Activated T-cell treated with anti-CD3 and anti-CD28 coated beads for 1 hour (primary cell): Measurements from ENCODE around the gene AVPR2.

ENCODE experiments used
- DNase-seq: peaks from one replicate; pipeline ENCODE4 v3.0.0-alpha.2; 2020; ENCODE audit warnings: low read depth

Gene AVPR2

DNA sequence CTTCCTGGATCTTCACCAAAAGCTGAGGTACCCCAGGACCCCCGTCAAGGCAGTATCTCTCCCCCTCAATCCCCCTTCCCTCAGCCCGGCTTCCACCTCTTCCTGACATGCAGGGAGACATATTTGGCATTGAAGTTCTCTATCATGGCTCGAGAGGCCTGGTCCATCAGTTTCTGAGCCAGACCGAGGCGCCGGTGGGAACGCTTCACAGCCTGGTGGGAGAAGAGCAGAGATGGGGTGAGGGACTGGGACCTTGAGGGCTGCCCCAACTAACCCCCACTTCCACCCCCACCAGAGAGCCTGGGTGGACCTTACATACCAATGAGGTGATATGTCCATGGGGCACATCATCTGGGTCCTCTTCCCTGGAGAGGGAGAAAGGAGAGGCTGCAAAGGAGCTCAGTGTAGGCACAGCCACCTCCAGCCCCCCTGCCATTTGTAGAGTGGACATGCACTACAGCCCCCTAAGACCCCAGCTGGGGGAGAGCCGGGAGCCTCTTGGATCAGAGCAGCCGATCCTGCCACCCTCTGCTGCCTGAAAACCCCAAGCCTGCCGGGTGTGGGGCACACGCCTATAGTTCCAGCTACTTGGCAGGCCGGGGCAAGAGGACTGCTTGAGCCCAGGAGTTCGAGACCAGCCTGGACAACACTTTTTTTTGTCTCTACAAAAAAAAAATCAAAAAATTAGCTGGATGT lies 27.9 kb downstream of the AVPR2 start:
- no peak for DNase-seq

DNA sequence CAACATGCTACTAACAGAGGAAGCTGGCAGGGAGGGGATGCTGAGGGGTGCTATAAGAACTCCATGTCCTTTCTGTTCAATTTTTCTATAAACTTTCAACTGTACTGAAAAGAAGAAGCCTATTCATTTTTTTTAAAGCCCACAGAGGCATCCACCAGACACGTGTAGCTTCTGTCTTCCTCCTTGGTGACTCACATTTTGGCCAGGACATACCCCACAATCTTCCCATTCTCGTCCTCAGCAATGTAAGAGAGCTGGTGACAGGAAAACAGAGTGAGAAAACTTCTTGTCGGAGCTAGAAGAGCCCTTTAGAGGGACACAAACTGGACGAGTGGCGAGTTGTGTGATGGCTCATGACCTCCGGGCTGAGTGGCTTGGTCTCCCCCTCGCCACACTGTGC lies 29.3 kb downstream of the AVPR2 start:
- DNase-seq = no peak

DNA sequence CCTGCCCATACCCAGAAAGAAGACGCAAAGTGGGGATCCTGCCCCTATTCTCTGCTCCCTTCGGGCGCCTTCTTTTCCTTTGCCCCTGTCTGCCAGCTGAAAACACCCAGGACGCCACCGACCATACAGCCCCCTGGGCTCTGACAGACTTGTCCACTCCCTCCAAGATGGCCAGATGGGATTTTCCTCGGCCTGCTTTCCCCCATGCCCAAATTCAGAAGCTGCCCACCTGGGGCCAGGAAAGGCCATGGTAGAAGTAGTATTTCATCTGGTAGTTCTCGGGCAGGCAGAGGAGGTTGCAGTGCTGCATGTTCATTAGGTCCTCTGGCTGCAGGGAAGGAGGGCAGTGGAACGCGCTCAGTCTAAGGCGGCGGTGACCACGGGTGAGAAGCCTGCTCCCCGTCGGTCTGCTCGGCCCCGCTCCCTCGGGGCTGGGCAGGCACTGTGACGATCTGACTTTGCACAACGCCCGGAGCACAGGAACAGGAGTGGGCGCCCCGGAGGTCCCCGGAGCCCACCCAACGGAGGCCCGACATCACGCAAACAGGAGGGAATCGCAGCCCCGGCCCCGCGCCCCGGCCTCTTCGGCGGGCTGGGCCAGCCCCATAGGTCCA lies 29.8 kb downstream of the AVPR2 start:
- DNase-seq = no peak

DNA sequence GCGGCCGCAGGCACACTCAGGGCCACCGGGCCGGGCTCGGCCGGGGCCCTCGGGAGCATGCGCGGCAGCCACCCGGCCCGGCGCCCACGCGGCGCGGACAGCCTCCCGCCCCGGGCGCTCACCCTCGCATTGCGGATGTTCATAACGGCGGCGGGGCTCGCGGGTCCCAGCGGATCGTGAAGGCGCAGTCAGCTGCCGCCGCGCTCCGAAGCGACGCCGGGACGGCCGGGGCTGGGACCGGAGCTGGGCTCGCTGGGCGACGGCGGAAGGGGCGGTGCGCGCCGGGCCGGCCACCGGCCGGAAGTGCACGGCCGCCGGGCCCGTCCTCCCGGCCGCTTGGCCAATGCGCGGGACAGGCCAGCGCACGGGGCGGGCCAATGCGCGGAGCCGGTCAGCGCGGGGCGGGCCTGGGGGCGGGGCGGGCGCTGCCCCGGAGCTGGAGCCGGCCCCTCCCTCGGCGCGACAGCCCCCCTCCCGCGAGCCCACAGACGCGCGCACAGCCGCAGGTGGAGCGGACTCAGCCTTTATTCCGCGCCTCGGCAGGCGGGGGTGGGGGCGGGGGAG lies 30.4 kb downstream of the AVPR2 start, which contains the start of gene NAA10:
TSS of gene NAA10 (minus strand) at position 276 of the 564 bp plus-strand sequence. CDS start at position 143, 133 bp downstream.
- no peak for DNase-seq

DNA sequence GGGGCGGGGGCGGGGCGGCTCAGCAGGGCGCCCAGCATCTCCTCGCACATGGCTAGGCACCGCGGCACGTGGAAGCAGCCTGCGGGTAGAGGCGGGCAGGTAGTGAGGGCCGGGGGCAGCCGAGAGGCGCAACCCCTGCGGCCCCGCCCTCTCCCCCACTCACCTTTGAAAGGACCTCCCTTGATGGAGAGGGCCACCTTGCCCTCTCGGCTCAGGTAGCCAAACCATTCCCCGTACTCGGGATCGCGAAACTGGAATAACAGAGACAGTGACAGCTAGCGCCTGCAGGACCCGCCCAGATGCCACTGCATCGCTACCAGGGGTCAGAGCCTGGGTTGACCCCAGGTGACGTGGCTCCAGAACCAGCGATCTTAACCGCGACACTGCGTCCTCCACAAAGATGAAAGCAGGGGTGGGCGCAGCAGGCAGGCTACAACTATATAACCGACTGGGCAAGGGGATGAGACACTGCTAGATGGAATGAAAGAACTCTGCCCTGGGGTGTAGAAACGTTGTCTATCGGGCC lies 30.9 kb downstream of the AVPR2 start:
- DNase-seq = no peak

DNA sequence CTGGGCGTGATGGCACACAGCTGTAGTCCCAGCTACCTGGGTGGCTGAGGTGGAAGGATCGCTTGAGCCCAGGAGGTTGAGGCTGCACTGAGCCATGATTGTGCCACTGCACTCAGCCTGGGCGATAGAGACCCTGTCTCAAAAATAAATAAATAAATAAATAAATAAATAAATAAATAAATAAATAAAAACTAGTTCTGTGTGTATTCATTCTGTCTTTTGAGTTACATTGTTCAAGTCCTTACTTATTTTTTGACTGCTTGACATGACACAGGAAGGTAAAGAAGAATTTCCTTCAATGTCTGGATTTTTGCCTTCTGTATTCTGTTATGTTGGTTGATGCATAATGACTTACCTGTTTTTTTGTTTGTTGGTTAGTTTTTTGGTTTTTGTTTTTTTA lies 32.6 kb downstream of the AVPR2 start:
- DNase-seq = no peak

DNA sequence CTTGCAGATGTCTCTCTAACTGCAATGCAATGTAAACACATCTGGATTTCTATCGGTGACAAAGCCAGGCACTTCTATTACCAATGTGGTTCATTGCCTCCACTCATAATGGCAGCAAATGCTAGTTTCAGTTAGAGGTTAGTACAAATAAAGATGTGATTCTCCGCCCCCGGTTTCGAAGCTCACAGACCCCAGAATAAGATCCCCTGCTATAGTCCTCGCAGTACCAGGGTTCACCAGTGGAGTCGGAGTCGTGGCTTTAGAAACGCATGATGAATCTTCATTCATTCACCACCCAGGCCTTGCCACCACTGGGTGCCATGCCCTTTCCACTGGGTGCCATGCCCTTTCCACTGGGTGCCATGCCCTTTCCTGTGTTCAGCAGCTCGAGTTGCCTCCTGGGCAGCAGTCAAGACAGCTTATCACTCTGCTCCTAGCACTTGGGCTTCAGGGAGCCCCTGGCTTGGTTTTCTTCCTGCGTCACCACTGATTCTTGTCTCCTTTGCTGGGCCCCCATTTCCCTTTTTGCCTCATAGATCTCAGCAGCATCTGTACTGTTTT lies 33.8 kb downstream of the AVPR2 start:
- DNase-seq = no peak

DNA sequence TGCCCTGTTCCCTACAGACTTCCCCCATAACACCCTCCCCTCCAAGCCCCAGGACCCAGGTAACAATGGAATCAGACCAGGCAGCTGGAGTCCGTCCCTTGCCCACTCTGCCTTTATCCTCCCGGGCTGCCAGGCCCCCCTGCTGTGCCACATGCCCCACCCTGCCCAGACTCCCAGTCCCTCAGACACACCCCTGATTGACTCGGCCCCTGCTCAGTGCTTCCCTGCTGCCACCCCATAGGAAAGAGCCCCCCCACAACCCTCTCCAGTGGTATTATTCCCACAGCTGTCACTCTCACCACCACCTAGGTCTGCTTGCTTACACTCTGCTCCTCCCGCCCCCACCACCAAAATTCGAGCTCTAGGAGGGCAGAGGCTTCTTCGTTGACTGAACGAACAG lies 35.1 kb downstream of the AVPR2 start:
- DNase-seq = no peak

DNA sequence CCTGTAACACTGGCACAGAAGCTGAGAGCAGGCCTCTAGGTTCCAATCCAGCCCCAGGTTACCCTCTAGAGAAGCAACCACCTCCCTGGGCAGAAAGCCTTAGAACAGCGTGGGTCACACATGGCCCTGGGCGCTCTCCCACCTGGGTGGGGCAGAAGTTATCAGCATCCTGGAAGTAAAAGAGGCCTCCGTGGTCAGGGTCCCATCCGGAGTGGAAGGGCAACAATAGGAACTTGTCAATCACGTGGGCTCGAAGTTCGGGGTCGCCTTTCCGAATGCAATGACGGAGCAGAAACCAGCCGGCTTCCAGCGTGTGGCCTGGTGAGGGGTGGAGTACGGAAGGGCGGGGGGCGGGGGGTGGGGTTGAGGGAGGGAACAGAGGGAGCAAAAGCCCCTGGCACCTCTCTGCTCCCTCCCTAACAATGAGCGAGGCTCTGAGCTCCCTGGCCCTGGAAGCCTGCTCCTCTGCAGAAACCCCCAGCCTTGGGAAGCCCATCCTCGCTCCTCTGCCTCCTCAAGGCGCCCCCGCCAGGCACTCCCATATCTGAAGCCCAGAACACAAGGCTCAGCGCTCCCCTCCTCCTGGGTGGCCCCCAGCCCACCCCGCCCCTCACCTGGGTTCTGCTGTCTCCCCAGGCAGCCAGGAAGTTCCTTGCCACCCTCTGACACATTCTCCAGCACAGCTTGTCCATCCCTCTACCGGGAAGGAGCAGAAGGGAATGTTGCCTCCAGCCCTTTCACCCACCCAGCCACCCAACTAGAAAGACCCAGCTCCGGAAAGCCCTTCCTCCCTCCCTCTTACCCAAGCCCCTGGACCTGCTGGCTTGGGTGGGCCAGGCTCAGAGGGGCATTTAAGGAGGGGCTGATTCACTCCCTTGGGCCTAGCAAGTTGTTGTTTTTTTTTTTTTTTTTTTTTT lies 37.1 kb downstream of the AVPR2 start:
- no peak for DNase-seq

DNA sequence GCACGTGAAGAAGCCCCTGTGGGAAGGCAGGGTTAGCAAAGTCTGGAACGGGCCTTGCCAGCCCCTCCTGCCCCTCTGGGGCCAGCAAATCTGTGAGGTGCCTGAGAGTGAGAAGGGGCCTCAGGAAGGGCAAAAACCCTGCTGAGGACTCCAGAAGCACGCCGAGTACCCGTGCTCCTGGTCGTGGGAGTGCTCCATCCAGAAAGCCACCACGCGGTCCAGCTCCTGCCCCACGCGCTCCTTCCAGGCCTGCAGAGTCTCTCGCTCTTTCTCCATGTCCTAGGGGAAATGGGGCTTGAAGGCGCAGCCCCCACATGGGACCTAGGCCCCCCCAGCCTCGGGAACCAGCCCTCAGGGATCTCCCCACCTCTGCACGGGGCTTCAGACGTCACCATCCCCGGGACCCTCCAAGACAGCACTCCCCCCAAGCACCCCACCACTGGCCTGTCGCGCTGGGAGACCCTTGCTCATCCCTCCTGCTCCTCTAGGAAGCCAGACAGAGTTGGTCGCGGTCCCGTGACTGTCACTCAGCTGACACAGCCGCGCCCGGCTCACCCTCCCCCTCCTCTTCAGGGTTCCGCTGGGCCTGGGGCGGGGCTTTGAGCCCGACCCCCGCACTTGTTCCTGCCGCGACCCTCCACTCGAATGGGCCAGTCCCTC lies 39.8 kb downstream of the AVPR2 start, which contains the start of gene RENBP:
TSS of gene RENBP (minus strand) at position 504 of the 660 bp plus-strand sequence. CDS start at position 471, 33 bp downstream.
- DNase-seq = peak; percentile 28

DNA sequence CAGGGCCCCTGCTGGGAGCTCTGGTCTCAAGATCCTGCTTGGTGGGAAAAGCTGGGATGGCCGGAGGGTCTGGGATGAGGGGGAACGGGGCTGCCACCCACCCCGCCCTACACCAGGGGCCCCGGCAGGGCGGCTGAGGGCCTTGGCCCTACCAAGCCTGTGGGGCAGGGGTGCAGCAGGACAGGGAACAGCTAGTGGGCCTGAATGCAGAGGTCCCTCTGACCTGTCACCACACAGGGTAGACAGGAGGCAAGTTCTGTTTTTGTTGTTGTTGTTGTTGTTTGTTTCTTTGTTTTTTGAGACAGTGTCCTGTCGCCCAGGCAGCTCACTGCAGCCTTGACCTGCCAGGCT lies 40.3 kb downstream of the AVPR2 start:
- no peak for DNase-seq

DNA sequence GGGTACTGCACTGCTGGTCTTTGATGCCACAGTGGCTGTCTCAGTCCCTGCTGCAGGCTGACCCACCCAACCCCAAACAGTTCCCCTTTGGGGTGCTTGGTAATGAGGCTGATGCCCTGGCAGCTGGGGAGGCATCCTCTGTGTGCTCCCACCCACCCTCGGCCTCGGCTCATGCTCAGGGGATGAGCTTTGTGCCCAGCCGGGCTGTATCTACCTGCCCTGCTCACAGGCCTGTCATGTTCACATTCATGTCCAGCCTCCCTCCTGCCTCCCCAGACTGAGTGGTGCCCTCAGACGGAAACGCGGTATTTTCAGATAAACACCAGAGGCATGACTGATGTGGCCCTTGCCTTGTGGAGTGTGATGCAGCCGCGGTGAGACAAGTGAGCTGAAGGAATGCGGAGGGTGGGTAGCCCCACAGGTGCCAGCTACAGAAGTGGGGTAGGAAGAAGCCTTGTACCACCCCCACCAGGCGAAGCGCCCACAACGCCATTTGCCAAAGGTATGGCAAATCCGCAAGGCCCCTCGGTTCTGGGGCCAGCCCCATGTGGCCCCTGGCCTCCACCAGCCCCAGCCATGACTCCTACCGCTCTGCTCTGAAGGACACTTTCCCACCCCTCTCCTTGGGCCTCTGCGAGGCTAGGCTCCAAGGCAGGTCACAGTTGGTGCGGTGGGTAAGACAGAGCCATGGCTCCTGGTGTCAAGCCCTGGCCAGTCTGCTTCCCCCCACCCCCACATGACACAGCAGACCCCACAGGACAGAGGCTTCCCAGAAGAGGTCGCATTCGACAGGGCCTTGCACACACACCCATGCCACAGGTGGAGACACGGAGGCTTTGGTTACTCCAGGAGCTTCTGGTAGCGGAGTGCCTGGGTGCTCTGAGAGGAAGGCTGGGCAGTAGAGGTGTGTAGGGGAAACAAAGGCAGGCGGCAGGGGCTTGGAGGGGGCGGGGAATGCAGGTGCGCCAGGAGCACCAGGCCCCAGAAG lies 41.8 kb downstream of the AVPR2 start:
- DNase-seq = no peak

DNA sequence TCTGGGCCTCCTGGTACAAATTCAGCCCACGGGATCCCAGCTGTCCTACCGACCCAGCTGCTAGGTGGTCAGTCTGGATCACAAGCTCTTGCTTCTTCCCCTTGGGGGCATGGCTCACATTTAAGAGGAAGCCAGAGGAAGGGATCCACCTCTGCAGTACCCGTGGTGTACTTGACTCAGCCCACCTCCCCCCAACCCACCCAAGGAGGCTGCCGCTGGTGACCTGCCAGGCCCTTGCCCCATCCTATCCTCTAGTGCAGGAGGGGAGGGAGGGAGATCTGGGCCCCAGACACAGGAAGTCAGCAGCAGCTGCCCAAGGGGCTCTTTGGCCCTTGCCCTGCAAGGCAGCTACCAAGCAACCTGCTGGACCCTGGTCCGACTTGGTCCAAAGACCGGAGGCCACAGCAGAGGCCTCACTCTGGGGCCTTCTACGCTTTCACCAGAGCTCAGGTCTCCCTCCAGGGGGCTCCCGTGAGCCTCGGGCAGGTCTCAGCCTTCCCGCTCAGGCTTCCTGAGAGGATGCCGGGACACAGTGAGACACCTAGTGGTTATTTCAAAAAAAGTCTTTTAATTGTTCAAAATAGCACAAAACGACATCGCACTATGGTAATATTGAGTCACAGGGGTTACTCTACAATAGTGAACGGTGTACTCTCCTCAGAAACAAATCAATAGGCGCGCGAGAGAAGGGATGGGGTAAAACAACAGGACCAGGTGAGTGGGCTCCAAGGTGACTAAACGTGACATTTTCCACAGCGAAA lies 42.7 kb downstream of the AVPR2 start:
- DNase-seq = peak; percentile 72

DNA sequence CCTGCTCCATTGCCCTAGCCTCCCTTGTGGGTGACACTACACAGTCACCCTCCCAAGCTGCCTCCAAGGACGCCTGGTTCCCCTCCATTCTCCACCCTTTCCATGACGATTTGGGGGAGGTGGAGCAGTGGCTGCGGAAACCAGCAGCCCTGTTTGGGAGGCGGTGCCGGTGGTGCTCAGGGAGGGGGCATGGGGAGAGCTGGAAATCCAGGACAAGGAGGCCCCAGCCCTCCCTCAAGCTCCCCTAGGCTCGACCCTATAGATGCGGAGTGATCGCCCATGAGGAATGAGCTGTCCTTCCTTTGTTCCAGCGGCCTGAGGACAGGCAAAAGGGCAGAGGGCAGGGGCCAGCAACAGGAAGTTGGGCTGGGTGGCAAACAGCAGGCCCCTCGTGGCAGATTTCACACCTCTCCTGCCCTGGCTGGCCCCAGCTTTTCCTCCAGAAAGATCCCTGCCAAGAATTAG lies 43.6 kb downstream of the AVPR2 start:
- DNase-seq = no peak

DNA sequence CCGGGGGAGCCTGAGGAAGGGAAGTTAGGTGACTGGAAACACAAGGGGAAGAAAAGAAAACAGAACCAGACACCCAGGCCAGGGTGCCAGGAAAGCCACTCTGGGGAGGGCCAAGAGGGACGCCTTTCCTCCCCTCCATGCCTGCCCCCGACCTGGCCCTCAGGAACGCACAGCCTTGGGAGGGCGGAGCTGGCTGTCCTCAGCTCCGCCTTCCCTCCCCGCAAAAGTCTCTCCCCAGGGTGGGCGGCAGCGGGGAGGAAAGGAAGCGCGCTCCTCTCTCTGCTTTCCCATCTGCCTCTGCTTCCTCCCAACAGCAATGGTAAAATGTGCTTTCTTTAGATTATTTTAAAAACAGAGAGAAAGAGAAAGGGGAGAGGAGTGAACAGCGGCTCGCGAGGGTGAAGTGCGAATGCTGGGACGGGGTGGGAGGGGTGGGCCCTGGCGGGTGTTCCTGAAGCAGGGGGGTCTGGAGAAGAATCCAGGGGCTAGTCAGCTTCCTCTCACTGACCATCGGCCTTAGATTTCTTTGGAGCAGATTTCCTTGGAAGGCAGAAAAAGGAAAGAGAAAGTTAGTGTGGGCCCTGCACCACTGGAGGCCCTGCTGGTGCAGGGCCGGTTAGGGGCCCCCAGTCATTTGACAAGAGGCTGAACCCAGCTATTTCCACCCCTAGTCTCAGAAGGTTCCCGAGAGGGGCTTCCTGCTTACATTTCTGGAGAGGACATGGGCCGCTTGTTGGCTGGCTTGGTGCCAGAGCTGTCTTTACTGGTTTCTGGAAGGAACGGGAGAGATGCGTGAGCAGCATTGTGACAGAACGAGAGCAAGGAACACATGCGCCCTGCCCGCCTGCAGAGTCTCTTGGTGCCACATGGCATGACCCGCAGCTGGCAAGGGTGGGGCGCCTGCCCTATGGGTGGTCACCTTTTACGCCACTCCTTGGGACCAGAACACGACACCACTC lies 44.7 kb downstream of the AVPR2 start:
- DNase-seq = no peak

DNA sequence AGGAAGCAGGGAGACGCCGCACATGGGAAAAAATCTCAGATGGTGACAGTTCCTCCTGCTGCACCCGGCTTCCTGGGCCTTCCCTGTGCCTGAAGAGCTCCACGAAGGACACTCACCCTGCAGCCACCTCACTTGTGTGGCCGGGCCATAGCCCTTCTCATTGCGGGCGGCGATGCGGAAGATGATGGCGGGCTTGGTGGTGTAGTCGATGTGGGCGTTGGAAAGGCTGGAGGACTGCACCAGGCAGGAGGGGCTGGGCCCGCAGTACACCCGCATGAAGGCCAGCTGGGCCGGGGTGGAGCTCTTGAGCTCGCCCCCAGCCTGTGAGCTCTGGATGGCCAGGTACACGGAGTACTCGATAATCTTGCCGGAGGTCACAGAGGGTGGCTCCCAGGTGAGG lies 45.7 kb downstream of the AVPR2 start:
- no peak for DNase-seq

DNA sequence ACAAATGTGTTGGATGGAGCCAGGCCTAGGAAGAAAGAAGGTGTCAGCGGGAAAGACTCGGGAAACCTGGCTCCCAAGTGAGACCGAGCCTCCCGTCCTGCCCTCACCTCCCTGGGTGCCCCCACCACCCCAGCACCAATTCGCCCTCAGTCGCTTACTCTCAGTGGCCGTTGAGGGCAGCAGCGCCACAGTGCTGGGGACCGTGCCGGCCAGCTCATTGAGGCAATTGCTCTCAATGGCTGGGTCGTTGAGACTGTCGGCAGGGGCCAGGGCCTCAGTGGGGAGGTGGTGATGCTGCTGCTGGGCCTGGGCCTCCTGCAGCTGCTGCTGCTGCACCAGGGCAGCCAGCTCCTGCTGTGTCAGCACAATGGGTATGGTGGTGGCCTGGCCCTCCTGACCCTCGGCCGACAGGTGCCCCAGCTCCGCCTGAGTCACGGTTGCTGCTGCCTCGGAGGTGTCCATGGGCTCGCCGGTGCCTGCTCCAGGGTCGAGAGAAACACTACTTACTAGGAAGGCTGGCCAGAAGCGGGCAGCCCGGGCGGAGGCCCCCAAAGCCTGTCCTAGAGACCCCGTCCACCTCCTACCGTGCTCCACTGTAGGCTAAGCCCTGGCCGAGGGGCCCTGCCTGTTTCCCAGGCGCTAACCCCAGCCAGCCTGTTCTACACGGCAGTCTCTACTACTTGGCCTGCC lies 47.4 kb downstream of the AVPR2 start:
- no peak for DNase-seq
